Esophagus squamous epithelium (tissue), 4 donors: ENCODE measurements around the gene TANGO6.

ENCODE experiments used
- CTCF ChIP-seq, 6 experiments: fragments of 450-650 bp in 4 of 6; fragments of 200-600 bp in 2 of 6; sonication (generic) in 2 of 6; IDR thresholded peaks; one replicate each; pipeline ENCODE4 v1.5.1; 2016 to 2019; ENCODE audit warnings: antibody characterized with exemption in 6 of 6, mild to moderate bottlenecking in 4 of 6, moderate library complexity in 4 of 6
- POLR2A ChIP-seq, 4 donors: fragments of 450-650 bp; IDR thresholded peaks; one replicate each; pipeline ENCODE4 v1.6.1; 2017; ENCODE audit warnings: antibody characterized with exemption in 4 of 4, mild to moderate bottlenecking in 4 of 4, moderate library complexity in 3 of 4

GRCh38 chr16:68960910-68961309 is 117.6 kb downstream of the TANGO6 start:
- no peak for TF ChIP-seq CTCF (IDR thresholded peaks at IDR 0.05)
- TF ChIP-seq POLR2A (IDR thresholded peaks at IDR 0.05), result no peak
